T follicular helper cell (primary cell): Measurements from ENCODE around the gene SCTR.

ENCODE experiments used
- DNase-seq: peaks from one replicate; pipeline ENCODE4 v3.0.0-alpha.2; 2020; ENCODE audit warnings: low read depth

The SCTR gene

DNA sequence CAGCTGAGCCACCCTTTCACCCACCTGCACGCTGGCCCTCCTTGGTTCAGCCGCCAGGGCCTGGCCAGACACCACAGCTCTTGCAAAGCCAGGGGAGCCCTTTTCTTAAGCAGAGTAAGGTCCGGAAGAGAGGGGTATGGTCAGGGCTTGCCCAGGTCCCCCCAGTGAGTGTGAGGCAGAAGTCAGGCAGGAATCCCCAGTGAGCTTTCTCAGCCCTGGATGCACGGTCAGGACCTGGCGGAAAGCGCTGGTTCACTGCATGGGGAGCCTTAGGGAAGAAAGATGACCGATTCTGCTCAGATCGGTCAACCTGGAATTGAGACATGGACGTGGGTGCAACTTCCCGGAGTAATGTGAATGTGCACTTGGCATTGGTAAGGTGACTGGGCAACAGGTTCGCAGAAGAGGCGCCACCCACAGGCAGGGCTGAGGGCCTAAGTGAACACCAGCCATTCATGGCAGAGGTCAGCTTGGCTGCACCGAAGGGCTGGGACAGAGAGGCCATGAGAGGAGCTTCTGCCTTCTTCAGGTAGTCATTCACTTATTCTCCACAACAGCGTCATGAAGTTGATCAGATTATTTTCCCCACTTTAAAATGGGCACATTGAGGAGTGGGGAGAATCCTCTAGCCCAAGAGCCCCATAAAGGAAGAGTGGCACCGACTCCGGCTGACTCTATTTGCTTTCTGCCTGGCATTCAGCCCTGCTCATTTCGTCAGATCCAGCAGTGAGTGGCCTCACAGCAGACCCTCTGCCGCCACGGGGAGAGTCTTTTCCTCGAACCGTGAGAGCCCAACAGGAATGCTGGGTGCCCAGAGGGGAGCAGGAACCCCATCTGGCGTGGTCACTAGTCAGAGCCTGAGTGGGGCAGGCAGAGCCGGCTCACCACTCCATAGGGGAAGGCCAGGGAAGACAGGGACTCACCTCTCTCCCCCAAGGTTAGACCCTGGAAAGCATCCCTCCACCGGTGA is 35.8 kb downstream of the SCTR start:
- DNase-seq: no peak

DNA sequence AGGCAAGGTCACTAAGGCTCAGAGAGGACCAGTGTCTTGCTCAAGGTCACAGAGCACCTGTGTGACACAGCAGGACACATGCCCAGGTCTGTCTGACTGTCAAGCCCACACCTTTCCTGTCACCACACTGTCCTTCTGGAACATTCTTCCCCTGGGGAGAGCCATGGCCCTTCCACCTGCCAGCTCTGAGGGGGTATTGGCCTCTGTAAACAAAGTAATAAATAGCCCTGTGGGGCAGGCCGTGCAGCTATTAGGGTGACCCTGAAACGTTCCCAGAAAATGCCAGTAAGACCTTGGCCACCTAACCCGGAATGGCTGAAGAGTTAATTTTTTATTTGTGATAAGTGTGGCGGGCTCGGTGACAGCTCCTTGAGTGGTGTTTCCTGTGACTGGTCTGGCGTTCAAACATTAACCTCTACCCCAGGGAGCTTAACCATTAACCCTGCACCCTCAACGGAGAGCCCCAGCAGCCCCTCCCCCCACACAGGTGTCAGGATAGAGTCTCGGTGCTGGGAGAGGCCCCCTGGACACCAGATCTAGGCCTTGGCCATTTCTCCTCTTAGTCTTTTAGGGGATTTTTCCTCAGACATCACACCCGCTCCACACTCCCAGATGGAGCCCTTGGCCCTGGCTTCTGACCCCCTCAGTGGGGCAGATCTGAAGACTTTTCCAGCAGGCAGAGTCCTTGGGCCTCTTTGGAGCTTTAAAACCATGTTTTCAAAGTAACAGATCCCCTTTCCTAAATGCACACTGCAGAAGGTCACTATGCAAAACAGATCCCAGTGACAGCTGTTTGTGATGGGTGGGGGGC is 36.6 kb downstream of the SCTR start:
- no peak for DNase-seq

DNA sequence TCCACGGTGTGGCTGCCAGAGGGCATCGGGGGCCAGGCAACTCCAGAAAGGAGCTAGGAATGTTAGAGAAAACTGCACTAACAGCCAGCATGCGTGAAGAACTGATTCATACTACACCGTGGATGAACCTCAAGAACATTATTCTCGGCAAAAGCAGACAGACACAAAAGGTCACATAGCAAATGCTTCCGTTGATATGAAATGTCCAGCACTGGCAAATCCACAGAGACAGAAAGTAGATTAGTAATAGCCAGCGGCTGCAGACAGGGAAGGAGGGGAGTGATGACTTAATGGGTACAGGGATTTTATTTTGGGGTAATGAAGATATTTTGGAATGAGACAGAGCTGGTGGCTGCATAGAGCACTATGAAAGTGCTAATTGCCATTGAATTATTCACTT is 37.4 kb downstream of the SCTR start:
- no peak for DNase-seq

DNA sequence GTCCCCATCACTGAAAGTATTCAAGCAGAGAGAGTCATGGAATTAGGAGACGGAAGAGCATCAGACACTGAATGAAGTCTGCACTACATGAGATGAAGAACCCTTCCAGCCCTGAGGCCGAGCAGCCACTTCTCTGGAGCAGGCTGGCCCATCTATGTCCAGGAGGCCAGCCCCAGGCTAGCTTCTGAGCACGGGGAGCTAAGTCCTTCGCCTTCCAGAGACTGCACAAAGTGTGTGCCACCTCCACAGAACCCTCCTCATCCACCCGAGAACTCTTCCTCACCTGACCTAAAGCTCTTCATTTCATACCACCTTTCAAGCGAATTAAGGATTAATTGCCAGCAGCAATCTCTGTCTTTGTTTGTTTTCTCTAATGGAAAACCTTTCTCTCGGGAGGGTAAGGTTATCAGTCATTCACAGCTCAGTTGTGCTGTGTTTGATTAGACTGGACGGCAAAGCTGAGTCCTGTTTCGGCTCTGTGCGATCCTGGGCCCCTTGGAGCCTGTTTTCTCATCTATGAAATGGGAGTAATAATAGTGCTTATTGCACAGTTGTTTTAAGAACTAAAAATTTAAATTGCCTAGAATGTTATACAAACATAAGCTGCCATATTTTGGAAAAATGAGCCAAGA is 38.0 kb downstream of the SCTR start:
- no peak for DNase-seq

DNA sequence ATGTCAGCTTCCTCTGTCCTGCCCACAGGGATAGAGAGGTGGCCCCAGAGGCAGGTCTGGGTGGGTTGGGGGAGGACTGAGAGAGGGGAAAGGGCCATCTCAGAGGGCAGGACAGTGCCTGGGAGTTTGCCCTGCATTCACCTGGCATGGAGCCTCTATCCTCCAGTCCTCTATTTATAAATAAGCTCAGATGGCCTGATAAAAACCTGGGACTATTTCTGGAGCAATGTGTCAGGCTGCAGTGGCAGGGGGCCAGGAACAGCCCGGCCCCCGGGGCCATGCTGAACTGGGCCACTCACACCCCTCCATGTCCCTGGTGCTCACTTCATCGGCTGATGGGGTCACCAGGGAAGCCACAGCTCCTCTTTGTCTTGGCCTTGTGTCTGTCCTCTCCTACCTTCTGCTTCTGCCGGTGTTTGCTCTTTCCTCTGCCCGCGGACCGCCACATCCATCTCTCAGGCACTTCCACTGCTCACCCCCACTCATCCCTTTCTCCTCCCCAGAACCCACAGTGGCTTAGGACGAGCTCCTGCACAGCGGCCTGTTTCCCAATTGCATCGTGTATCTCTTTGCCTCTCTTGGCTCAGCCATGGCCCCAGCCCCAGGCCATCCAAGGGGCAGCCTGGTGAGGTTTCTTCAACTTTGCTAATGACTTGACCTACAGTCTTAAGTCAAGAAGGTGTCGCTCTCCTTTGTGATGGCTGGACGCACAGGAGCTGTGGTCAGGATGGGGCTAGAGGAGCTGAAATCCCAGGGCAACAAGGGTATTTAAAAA is 38.8 kb downstream of the SCTR start:
- DNase-seq: no peak

DNA sequence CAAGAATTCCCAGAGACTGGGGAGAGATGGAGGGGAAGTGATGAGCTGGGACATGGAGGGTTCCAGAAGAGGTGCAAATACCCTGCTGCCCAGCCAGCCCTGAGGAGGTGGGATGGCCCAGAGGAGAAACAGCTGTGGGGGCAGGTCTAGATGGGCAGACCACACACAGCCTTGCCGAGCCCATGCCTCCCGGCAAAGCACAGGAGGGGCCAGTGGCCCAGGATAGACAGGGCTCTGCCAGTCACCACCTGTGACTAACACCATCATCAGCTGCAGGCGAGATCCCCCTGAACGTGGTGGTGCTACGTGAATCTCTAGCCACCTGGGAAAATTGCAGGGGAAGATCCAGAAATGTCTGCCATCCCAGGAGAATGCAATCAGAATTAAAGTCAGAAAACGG is 39.4 kb downstream of the SCTR start:
- DNase-seq: no peak

DNA sequence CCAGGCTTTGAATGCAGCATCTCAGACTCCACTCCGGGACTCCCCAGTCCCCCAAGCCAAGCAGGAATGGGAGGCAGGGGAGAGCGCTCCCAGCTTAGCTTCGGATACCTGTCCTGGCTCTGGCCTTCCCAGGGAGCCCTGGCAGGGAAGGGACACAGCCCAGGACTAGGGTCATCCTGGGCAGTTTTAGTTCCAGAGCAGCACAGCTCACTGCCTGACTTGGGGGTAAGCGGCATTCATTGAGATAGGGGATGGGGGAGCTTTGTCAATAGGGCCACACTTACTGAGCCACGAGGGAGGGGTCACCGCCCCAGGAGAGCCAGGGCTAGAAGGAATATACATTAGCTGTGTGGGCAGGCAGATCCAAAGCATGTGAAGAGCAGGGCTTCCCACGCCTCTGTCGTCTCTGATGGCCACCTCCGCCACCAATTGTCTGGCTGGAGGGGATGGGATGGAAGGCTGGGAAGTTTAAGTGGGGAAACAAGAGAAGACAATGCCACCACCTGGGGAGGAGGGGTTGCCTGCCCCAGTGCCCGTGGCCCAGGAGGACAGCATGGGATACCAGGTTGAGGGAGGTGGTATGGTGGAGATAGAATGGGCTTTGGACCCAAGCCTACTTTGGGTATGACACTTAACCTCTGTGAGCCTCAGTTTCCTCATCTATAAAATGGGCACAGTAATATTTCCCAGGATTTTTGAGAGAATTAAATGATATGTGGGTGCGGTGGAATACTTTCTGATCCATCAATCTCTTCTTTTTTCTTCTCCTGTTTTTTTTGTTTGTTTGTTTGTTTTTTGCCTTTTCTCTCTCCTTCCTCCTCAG is 40.2 kb downstream of the SCTR start:
- DNase-seq: no peak

DNA sequence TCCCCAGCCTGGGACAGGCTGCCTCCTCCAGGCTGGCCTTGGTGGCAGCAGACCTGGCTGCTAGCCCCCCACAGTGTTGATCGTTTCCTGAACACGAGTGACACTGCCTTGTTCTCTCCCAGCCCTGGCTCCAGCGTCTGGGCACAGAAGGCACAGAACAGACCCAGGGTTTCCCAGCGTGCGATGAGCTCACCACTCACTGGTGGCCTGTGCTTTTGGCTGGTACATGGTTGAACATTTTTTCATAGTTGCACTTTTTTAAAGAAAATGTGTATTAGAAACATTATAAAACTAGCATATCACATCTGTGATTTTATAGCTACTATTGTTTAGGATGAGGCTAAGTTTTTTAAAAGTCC is 40.9 kb downstream of the SCTR start:
- DNase-seq: no peak

DNA sequence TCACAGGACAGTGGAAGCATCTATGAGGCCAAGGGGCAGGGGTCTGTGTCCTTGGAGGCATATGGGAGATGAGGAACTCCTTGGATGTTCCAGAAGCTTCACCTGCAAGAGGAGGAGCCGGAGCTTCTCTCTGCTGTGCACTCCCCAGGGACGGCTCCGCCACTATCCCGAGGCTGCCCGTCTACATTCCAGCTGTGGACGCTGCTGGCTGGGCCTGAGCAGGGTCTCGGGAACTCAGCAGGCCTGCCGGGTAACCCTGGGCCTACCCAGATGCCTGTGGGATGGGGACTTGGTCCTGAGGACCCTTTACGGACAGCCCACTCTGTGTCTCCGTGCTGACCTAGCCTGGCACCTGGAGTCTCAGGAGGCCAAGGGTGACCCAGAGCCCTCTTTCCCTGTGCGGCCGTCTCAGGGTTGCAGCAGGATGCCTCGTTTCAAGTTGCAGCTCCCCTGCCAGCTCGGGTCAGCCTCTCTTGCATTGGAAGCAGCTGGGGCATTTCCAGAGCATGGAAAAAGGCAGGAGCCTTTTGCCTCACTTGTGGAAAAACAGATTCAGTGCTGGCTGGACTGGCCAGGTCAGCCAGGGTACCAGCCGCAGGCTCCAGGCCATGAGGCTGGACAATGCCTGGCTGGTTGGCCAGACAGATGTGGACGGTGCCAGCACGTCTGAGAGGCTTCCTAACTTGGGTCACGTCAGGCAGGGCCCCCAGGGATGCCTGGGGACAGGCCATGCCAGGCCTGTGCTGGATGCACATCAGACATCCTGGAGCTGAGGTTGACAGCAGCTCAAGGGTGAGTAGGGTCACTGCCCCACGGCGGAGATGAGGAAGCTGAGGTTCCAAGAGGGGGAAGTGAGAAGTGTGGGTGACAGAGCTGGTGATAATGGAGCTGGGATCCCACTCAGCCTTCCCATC is 41.5 kb downstream of the SCTR start:
- DNase-seq: no peak

DNA sequence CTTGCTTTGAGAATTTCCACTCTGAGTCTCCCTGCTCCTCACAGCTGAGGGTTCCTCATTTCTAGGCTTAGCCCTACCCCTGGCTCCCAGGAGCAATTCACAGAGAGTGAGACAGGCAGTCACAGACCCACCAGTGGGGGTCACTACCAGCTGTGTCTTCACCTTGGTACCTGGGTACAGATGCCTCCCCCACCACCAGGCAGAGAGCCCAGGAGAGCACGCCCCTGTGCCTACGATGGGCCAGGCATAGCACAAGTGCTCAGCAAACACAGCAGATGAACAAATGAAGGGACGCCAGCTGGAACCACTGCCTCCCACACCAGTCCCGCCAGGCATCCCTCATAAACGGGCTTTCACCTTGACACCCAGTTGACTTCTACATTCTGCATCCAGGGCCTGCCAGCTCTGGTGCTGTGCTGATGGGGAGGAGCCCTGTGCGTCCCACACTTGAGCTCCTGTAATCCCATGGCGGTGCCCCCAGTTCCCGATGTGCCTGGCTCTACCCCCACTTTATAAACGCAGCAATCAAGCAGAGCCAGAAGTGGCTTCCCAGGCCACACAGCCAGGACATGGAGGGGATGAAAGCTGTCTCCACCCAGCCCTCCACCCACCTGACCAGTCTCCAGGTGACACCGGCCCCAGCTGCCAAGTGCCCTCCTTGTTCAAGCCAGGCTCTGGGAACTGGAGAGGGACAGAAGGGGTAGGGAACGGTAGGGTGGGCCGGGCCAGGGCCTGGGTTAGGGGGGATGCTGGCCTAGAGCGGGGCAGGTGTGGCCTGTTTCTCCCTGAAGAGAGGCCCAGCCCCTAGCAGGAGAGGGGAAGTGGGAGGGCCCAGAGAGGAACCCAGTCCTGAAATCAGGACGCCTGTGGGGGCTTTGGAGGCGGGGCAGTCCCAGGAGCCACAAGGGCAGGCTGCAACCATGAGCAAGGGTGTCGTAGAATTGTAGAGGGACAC is 42.5 kb downstream of the SCTR start:
- DNase-seq: no peak

DNA sequence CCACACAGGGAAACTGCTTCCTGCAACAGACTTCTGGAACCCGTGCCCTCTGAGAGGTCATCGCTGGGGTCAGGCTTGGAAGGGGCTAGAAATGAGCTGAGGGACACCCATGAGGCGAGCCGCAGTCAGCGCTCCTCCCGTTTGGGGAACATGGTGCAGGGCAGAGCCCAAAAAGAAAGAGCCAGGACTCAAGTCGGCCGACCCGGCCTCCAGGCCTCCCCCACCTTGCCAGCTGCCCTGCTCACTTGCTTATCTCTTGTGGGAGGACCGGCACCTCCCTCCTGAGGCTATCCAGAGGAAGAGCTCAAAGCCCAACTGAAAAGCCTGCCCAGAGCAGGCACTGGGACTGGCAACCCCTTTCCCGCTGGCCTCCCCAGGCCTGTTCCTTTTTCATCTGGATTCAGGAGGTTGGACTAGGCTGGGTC is 43.6 kb downstream of the SCTR start:
- DNase-seq: no peak

DNA sequence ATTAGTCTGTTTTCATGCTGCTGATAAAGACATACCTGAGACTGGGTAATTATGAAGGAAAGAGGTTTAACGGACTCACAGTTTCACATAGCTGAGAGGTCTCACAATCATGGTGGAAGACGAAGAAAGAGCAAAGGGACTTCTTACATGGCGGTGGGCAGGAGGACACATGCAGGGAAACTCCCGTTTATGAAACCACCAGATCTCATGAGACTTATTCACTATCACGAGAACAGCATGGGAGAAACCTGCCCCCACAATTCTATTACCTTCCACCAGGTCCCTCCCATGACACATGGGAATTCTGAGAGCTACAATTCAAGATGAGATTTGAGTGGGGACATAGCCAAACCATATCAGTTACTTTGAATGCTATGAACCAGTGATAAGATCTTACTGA is 44.1 kb downstream of the SCTR start:
- DNase-seq: no peak

DNA sequence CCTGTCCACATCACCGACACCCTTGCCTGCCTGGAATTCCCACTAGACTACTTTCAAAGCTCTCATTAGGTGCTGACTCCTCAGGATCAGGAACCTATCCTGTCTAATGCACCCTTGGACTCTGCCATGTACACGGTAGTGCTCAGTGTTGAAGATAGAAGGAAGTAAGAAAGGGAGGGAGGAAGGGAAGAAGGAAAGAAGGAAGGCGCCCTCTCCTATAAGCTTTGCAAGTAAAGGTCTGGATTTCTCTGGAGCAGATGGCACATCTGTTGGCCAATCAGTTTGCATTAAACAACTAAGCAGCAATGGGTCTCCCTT is 45.3 kb downstream of the SCTR start:
- DNase-seq: no peak

DNA sequence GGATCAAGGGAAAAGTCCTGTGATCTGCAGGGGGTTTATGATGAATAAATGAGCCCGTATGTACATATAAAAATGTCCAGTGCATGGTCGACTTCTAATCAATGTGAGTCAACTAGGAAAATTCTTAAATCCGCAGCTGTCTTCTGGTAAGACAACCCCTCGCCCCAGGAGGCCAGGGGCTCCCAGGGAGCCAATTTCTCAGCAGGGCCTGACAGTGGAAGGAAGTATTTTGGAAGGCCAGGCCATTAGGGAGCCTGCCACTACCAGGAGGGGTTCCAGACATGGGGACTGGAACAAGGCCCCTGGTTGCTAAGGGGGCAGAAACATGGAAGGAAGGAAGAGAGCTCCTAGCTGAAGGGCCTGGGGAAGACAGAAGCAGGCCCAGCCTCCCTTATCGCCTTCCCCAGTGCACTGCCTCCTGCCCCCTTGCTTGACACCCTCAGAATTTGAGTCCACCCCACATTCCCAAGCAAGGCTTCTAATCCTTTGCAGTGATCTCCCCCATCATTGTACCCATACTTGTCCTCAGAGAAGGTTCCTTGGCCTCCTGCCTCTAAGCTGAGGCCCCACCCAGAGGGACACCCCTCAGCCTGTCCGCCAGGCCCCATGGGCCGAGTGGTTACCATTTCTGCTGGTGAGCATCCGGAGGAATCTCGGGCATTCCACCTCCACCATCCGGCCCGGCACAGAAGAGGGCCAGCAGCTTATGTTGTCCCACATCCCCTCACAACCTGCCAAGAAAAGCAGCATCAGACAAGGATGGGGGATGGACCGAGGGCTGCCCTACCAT is 45.9 kb downstream of the SCTR start:
- no peak for DNase-seq

DNA sequence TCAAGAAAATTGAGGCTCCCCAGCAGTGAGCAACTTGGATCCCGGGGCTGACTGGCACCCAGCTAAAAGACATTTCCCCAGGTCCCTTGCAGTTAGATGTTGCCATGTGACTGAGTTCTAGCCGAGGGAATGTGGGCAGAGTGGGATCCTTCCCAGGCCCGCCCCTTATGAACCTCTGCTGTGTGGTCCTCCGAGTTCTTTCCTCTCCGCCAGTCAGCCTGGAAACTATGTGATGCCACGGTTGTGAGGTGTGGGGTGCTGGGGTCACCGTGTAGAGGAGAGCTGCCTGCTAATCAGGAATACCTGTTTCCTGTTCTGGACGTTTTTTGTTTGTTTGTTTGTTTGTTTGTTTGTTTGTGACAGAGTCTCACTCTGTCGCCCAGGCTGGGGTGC is 47.2 kb downstream of the SCTR start:
- no peak for DNase-seq

DNA sequence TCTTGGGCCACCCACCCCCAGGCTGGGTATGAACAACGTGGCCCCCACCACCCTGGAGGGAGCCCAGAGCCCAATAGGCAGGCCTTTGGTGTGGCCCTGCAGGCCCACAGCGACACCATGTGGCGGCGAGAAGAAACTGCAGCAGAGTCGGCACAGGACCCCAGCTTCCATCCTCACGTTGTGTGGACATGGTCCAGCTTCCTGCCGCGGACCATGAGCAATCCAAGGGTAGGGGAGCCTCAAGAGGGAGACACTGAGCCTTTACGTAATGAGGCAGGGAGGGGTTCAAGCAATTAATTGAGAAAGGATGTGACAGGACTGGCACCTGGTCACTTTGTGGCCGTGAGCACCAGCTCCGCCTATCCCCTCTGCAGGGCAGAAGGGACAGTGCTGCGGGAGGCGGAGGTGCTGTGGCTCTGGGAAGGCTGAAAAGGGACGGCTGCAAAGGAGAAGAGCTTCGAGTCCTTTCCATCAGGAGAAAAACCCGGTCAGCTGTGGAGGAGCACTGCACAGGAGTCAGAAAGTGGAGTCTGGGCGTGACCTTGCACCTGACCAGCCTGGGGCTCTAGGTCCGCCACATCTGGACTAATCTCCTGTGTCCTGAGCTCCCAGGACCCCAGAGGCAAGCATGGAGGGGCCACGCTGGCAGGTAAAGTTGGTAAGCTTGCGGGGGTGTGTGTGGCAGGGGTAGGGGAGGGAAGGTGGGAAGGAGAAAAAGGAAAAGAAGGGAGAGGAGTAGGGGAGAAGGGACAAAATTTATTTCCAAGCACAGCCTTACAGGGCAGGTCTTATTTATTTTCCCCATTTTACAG is 47.8 kb downstream of the SCTR start:
- DNase-seq: no peak

DNA sequence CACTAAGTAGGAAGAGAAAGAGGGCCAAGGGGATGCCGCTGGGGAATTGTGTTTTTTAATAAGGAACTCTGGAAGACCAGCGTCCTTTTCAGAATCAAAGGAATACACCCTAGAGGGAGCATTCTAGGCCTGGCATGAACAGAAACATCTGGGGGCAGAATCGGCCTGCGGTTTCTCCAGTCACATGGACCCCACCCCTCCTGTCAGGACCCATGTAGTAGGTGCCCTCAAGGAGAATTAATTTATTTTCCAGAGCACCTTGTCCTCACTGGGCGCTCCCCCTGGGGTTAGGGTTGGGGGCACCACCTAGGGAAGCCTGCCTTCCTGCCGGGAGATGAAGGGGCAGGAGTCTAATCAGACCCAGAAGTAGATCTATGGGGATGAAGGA is 48.4 kb downstream of the SCTR start:
- DNase-seq: no peak
